Vagina (tissue), 2 donors: ENCODE data around the gene CDH4.

ENCODE experiments used
- CTCF ChIP-seq, 3 experiments: fragments of 450-650 bp in 2 of 3; fragments of 200-600 bp in 1 of 3; sonication (generic) in 1 of 3; IDR thresholded peaks; one replicate each; pipeline ENCODE4 v1.5.1; 2017 to 2019; ENCODE audit warnings: antibody characterized with exemption in 3 of 3, mild to moderate bottlenecking in 2 of 3, moderate library complexity in 2 of 3
- POLR2A ChIP-seq, 2 donors: fragments of 450-650 bp; IDR thresholded peaks; one replicate each; pipeline ENCODE4 v1.6.1; 2017; ENCODE audit warnings: antibody characterized with exemption in 2 of 2, mild to moderate bottlenecking in 2 of 2, moderate library complexity in 2 of 2

- TF ChIP-seq CTCF (IDR thresholded peaks at IDR 0.05) (no peak), POLR2A (IDR thresholded peaks at IDR 0.05) (no peak)
Observed at GRCh38 chr20:61560361-61560853, 308.3 kb downstream of the CDH4 start.
